HEK293 (cell line): ENCODE results near the gene CHRNA4.

Experiments used
- CTCF ChIA-PET: fragments of 350-600 bp; formaldehyde crosslinking; extraction: SDS; loops from one replicate; lab custom pipeline; 2021; ENCODE audit warnings: antibody characterized with exemption; lab: Yijun Ruan, JAX
- POLR2A ChIA-PET: fragments of 300-600 bp; formaldehyde crosslinking; extraction: SDS; loops from one replicate; lab custom pipeline; 2020; ENCODE audit warnings: antibody characterized with exemption, inconsistent platforms; lab: Yijun Ruan, JAX
- H3K27ac ChIP-seq: fragments of 200-500 bp; sonication (Bioruptor generic); 2 replicates; pipeline ENCODE4 v1.5.1; 2014; ENCODE audit warnings: low read depth, low read length, control low read depth, inconsistent platforms; ENCODE audit errors: extremely low read depth
- H3K36me3 ChIP-seq, 2 experiments: fragments of 200-500 bp in 1 of 2; sonication (Bioruptor generic) in 1 of 2; 1 replicate in 1 of 2; 2 replicates in 1 of 2; pipeline ENCODE4 v1.5.1; 2014 to 2017; ENCODE audit warnings: inconsistent platforms in 2 of 2, low read length in 2 of 2; ENCODE audit not compliant: control insufficient read depth in 2 of 2, insufficient read depth in 1 of 2
- H3K4me1 ChIP-seq: fragments of 200-500 bp; sonication (Bioruptor generic); 2 replicates; pipeline ENCODE4 v1.5.1; 2014; ENCODE audit warnings: mild to moderate bottlenecking, low read length, inconsistent platforms; ENCODE audit not compliant: control insufficient read depth, insufficient read depth
- H3K4me3 ChIP-seq: 2 replicates; pipeline ENCODE4 v1.5.1; 2011; ENCODE audit warnings: low read depth, mild to moderate bottlenecking, control low read depth, low read length, moderate library complexity
- H3K9me3 ChIP-seq: fragments of 200-500 bp; sonication (Bioruptor generic); 2 replicates; pipeline ENCODE4 v1.5.1; 2014; ENCODE audit warnings: low read depth, low read length, inconsistent platforms; ENCODE audit not compliant: control insufficient read depth, insufficient read depth
- ATF2 ChIP-seq: fragments of 450-650 bp; formaldehyde crosslinking; IDR thresholded peaks from 2 replicates; pipeline ENCODE4 v1.5.1; 2016; ENCODE audit warnings: missing biosample characterization, missing genetic modification characterization, low read depth
- KLF1 ChIP-seq: fragments of 450-650 bp; formaldehyde crosslinking; IDR thresholded peaks from 2 replicates; pipeline ENCODE4 v1.5.1; 2016; ENCODE audit warnings: missing biosample characterization, missing genetic modification characterization
- PRDM2 ChIP-seq: fragments of 450-650 bp; formaldehyde crosslinking; IDR thresholded peaks from 2 replicates; pipeline ENCODE4 v1.5.1; 2016; ENCODE audit warnings: missing biosample characterization, missing genetic modification characterization, borderline replicate concordance
- SCRT2 ChIP-seq: fragments of 450-650 bp; formaldehyde crosslinking; IDR thresholded peaks from 2 replicates; pipeline ENCODE4 v1.5.1; 2016; ENCODE audit warnings: missing biosample characterization, missing genetic modification characterization
- SETDB1 ChIP-seq: IDR thresholded peaks from one replicate; pipeline ENCODE4 v1.6.1; 2017; ENCODE audit warnings: mild to moderate bottlenecking, low read length, moderate library complexity, mixed read lengths; ENCODE audit not compliant: insufficient read length
- ZEB2 ChIP-seq: fragments of 450-650 bp; formaldehyde crosslinking; IDR thresholded peaks from 2 replicates; pipeline ENCODE4 v1.5.1; 2016; ENCODE audit warnings: missing biosample characterization, missing genetic modification characterization
- ZFP37 ChIP-seq: fragments of 450-650 bp; formaldehyde crosslinking; IDR thresholded peaks from 2 replicates; pipeline ENCODE4 v1.5.1; 2016; ENCODE audit warnings: missing biosample characterization, missing genetic modification characterization
- ZNF10 ChIP-seq: fragments of 450-650 bp; formaldehyde crosslinking; IDR thresholded peaks from 2 replicates; pipeline ENCODE4 v1.5.1; 2017; ENCODE audit warnings: missing biosample characterization, missing genetic modification characterization
- ZNF112 ChIP-seq: fragments of 450-650 bp; formaldehyde crosslinking; IDR thresholded peaks from 2 replicates; pipeline ENCODE4 v1.5.0; 2017; ENCODE audit warnings: missing biosample characterization, missing genetic modification characterization
- ZNF148 ChIP-seq: fragments of 450-650 bp; formaldehyde crosslinking; IDR thresholded peaks from 2 replicates; pipeline ENCODE4 v1.5.0; 2017; ENCODE audit warnings: missing biosample characterization, missing genetic modification characterization, borderline replicate concordance
- ZNF223 ChIP-seq: fragments of 450-650 bp; formaldehyde crosslinking; IDR thresholded peaks from 2 replicates; pipeline ENCODE4 v1.5.1; 2016; ENCODE audit warnings: missing biosample characterization, missing genetic modification characterization
- ZNF558 ChIP-seq: fragments of 450-650 bp; formaldehyde crosslinking; IDR thresholded peaks from 2 replicates; pipeline ENCODE4 v1.5.1; 2016; ENCODE audit warnings: missing biosample characterization, missing genetic modification characterization
- ZNF600 ChIP-seq: fragments of 450-650 bp; formaldehyde crosslinking; IDR thresholded peaks from 2 replicates; pipeline ENCODE4 v1.5.1; 2016; ENCODE audit warnings: missing biosample characterization, missing genetic modification characterization
- ZNF645 ChIP-seq: fragments of 450-650 bp; formaldehyde crosslinking; IDR thresholded peaks from 2 replicates; pipeline ENCODE4; 2016; ENCODE audit warnings: missing biosample characterization, missing genetic modification characterization
- ZNF837 ChIP-seq: fragments of 450-650 bp; formaldehyde crosslinking; IDR thresholded peaks from 2 replicates; pipeline ENCODE4 v1.5.1; 2016; ENCODE audit warnings: missing biosample characterization, missing genetic modification characterization

Gene CHRNA4

GRCh38 chr20:63371291-63371865 is 10.2 kb upstream of the CHRNA4 start:
- POLR2A ChIA-PET, result no interaction called here
- H3K9me3 ChIP-seq, result no peaks in the 10 kb centered on the region
- H3K4me1 ChIP-seq, result no peaks in the 10 kb centered on the region
- no peak overlapping the region for H3K4me3 ChIP-seq
- H3K36me3 ChIP-seq, result no peaks in the 10 kb centered on the region
- no peak overlapping the region for H3K27ac ChIP-seq
- CTCF ChIA-PET, result interaction anchor here (2.9 kb wide), 1 partner anchor 11 kb away, joined by 9 read pairs; no protein-coding TSS in a partner anchor
- TF ChIP-seq ZNF600 (tag by site-specific recombination) (no peak), ZEB2 (tag by site-specific recombination) (no peak), ZNF148 (tag by site-specific recombination) (no peak), ZNF10 (tag by site-specific recombination) (no peak), ZNF837 (tag by site-specific recombination) (no peak)
- TF ChIP-seq, all 188 proteins: peak for 0

GRCh38 chr20:63370618-63371187 is 9.6 kb upstream of the CHRNA4 start:
- no peak overlapping the region for H3K27ac ChIP-seq
- CTCF ChIA-PET, result interaction anchor here (2.9 kb wide), 1 partner anchor 11 kb away, joined by 9 read pairs; no protein-coding TSS in a partner anchor
- POLR2A ChIA-PET, result no interaction called here

More at GRCh38 chr20:63370618-63371187, 9.6 kb upstream of the CHRNA4 start:
- Histone ChIP-seq H3K4me3 (no peak overlapping the region), H3K36me3 (no peaks in the 10 kb centered on the region), H3K4me1 (no peaks in the 10 kb centered on the region), H3K9me3 (no peaks in the 10 kb centered on the region)
- TF ChIP-seq ZNF558 (tag by site-specific recombination) (no peak), ZNF223 (tag by site-specific recombination) (no peak), KLF1 (tag by site-specific recombination) (no peak), PRDM2 (tag by site-specific recombination) (no peak), SETDB1 (no peak), ZFP37 (tag by site-specific recombination) (no peak), ZNF112 (tag by site-specific recombination) (no peak), SCRT2 (tag by site-specific recombination) (no peak), ZNF645 (tag by site-specific recombination) (no peak), ATF2 (no peak)
